ENCODE measurements around the gene SSBP2.

Gene SSBP2

GRCh38 chr5:81383867-81384266, 367.0 kb downstream of the SSBP2 start:
- Histone ChIP-seq H3K36me3 (ENCODE audit: control insufficient read depth in 1 of 2, insufficient read depth in 2 of 2, low read length in 2 of 2) (no peaks in the 10 kb centered on the region), H3K4me1 (ENCODE audit: control insufficient read depth in 1 of 2, insufficient read depth in 2 of 2, low read length in 2 of 2) (no peaks in the 10 kb centered on the region), H3K4me3 (ENCODE audit: low read depth in 1 of 2, low read length in 2 of 2) (no peak overlapping the region), H3K27ac (ENCODE audit: low read length) (no peak overlapping the region), H3K9me3 (ENCODE audit: control insufficient read depth in 1 of 2, low read length in 2 of 2) (no peaks in the 10 kb centered on the region), H3K27me3 (ENCODE audit: low read depth, low read length) (no peaks in the 10 kb centered on the region)

- no peaks in the 10 kb centered on the region for H3K27me3 ChIP-seq (ENCODE audit: low read depth, low read length)
- H3K4me1 ChIP-seq (ENCODE audit: control insufficient read depth in 1 of 2, insufficient read depth in 2 of 2, low read length in 2 of 2), result no peaks in the 10 kb centered on the region
- no peaks in the 10 kb centered on the region for H3K9me3 ChIP-seq (ENCODE audit: control insufficient read depth in 1 of 2, low read length in 2 of 2)
- no peak overlapping the region for H3K4me3 ChIP-seq (ENCODE audit: low read depth in 1 of 2, low read length in 2 of 2)
- H3K27ac ChIP-seq (ENCODE audit: low read length), result no peak overlapping the region
- H3K36me3 ChIP-seq (ENCODE audit: control insufficient read depth in 1 of 2, insufficient read depth in 2 of 2, low read length in 2 of 2), result no peaks in the 10 kb centered on the region
These were observed 379.5 kb downstream of the SSBP2 start for GRCh38 chr5:81371354-81371876.

GRCh38 chr5:81370912-81371311, 380.0 kb downstream of the SSBP2 start:
- Histone ChIP-seq H3K9me3 (ENCODE audit: control insufficient read depth in 1 of 2, low read length in 2 of 2) (no peaks in the 10 kb centered on the region), H3K4me1 (ENCODE audit: control insufficient read depth in 1 of 2, insufficient read depth in 2 of 2, low read length in 2 of 2) (no peaks in the 10 kb centered on the region), H3K4me3 (ENCODE audit: low read depth in 1 of 2, low read length in 2 of 2) (no peak overlapping the region), H3K36me3 (ENCODE audit: control insufficient read depth in 1 of 2, insufficient read depth in 2 of 2, low read length in 2 of 2) (no peaks in the 10 kb centered on the region), H3K27me3 (ENCODE audit: low read depth, low read length) (no peaks in the 10 kb centered on the region), H3K27ac (ENCODE audit: low read length) (no peak overlapping the region)

GRCh38 chr5:81365541-81365940, 385.4 kb downstream of the SSBP2 start:
- Histone ChIP-seq H3K36me3 (ENCODE audit: control insufficient read depth in 1 of 2, insufficient read depth in 2 of 2, low read length in 2 of 2) (no peaks in the 10 kb centered on the region), H3K4me3 (ENCODE audit: low read depth in 1 of 2, low read length in 2 of 2) (no peak overlapping the region), H3K27me3 (ENCODE audit: low read depth, low read length) (no peaks in the 10 kb centered on the region), H3K27ac (ENCODE audit: low read length) (no peak overlapping the region), H3K4me1 (ENCODE audit: control insufficient read depth in 1 of 2, insufficient read depth in 2 of 2, low read length in 2 of 2) (no peaks in the 10 kb centered on the region), H3K9me3 (ENCODE audit: control insufficient read depth in 1 of 2, low read length in 2 of 2) (no peaks in the 10 kb centered on the region)

- H3K4me3 ChIP-seq (ENCODE audit: low read depth in 1 of 2, low read length in 2 of 2), result no peak overlapping the region
- H3K27ac ChIP-seq (ENCODE audit: low read length), result no peak overlapping the region
- no peaks in the 10 kb centered on the region for H3K4me1 ChIP-seq (ENCODE audit: control insufficient read depth in 1 of 2, insufficient read depth in 2 of 2, low read length in 2 of 2)
- H3K36me3 ChIP-seq (ENCODE audit: control insufficient read depth in 1 of 2, insufficient read depth in 2 of 2, low read length in 2 of 2), result no peaks in the 10 kb centered on the region
- H3K27me3 ChIP-seq (ENCODE audit: low read depth, low read length), result no peaks in the 10 kb centered on the region
- H3K9me3 ChIP-seq (ENCODE audit: control insufficient read depth in 1 of 2, low read length in 2 of 2), result no peaks in the 10 kb centered on the region
These were observed 387.6 kb downstream of the SSBP2 start for GRCh38 chr5:81363093-81363871.

All from muscle layer of duodenum (tissue), 2 donors.